K562 (cell line): ENCODE measurements around the gene SFXN5. TPM values are rescaled to one million over a fixed set of nuclear protein-coding genes. Genes with fewer than 3 reads are reported as not detected.

Source experiments
- ATAC-seq: fragments of 200-7000 bp; cut with Tn5 transposase; 3 replicates; pipeline ENCODE4 v1.9.1; 2020; ENCODE audit warnings: moderate library complexity
- BruUV-seq: library from RNA; stranded (reverse); fragments of 400-500 nt; replicated peaks from 2 replicates; lab custom pipeline; 2021; lab: Mats Ljungman, UMichigan
- CTCF ChIA-PET: fragments of 300-600 bp; formaldehyde crosslinking; extraction: SDS; loops from one replicate; lab custom pipeline; 2021; ENCODE audit warnings: low intra/inter-chr PET ratio; lab: Yijun Ruan, JAX
- POLR2A ChIA-PET: fragments of 300-600, 350-650 bp; sonication (Branson Sonifier 250); formaldehyde crosslinking; extraction: SDS; loops from one replicate; lab custom pipeline; 2021; ENCODE audit warnings: antibody characterized with exemption, inconsistent platforms; lab: Yijun Ruan, JAX
- DNase-seq, 4 experiments: peaks; one replicate each; pipeline versions ENCODE4 v3.0.0 to v3.0.0-alpha.2; 2011 to 2018; ENCODE audit warnings: low spot score in 3 of 4, mixed read lengths in 3 of 4; ENCODE audit errors: extremely low read depth in 1 of 4
- FAIRE-seq: peaks from 2 replicates; lab custom pipeline; 2011; peaks lifted over from hg19 to GRCh38; lab: Jason Lieb, UNC
- H2AFZ ChIP-seq: 2 replicates; pipeline ENCODE4 v1.6.0; 2011; ENCODE audit warnings: low read depth, low read length, control low read depth, inconsistent platforms
- H3K27ac ChIP-seq: fragments of 200-600 bp; 3 replicates; pipeline ENCODE4 v1.8.0; 2011; ENCODE audit warnings: low read depth, mild to moderate bottlenecking, control low read depth, inconsistent platforms, low read length, moderate library complexity, mixed read lengths; ENCODE audit errors: extremely low read depth
- H3K27me3 ChIP-seq, 2 experiments: fragments of 300-600 bp in 1 of 2; 2 replicates in 1 of 2; 3 replicates in 1 of 2; pipeline versions ENCODE4 v1.6.0 to v1.8.0; 2011; ENCODE audit warnings: inconsistent platforms in 2 of 2, low read length in 2 of 2, mild to moderate bottlenecking in 1 of 2, mixed read lengths in 1 of 2, moderate library complexity in 1 of 2; ENCODE audit not compliant: control insufficient read depth in 2 of 2, insufficient read depth in 2 of 2
- H3K36me3 ChIP-seq: fragments of 300-600 bp; 3 replicates; pipeline ENCODE4 v1.8.0; 2011; ENCODE audit warnings: mild to moderate bottlenecking, low read length, inconsistent platforms; ENCODE audit not compliant: control insufficient read depth, insufficient read depth
- H3K4me1 ChIP-seq, 2 experiments: fragments of 200-600 bp in 1 of 2; replicated peaks in 1 of 2; 2 replicates in 1 of 2; 3 replicates in 1 of 2; pipeline versions ENCODE4 v1.5.1 to v1.8.0; 2011; ENCODE audit warnings: inconsistent platforms in 2 of 2, low read length in 2 of 2, mild to moderate bottlenecking in 1 of 2, mixed read lengths in 1 of 2, moderate library complexity in 1 of 2; ENCODE audit not compliant: control insufficient read depth in 2 of 2, insufficient read depth in 2 of 2
- H3K4me2 ChIP-seq: 2 replicates; pipeline ENCODE4 v1.6.1; 2011; ENCODE audit warnings: low read length, control low read depth, inconsistent platforms, mixed read lengths; ENCODE audit not compliant: insufficient read depth
- H3K4me3 ChIP-seq: fragments of 200-600 bp; sonication (generic), shearing (Covaris generic); 2 replicates; pipeline ENCODE4 v1.5.1; 2016; ENCODE audit warnings: control low read depth, inconsistent platforms
- H3K79me2 ChIP-seq: fragments of 200-600 bp; 3 replicates; pipeline ENCODE4 v1.8.0; 2011; ENCODE audit warnings: low read length, inconsistent platforms; ENCODE audit not compliant: control insufficient read depth, insufficient read depth
- H3K9ac ChIP-seq, 2 experiments: 2 replicates each; pipeline versions ENCODE4 v1.6.0 to v1.6.1; 2011; ENCODE audit warnings: low read depth in 2 of 2, low read length in 2 of 2, control low read depth in 1 of 2, inconsistent platforms in 1 of 2, mild to moderate bottlenecking in 1 of 2, mixed read lengths in 1 of 2; ENCODE audit not compliant: insufficient read depth in 1 of 2
- H3K9me1 ChIP-seq: one replicate; pipeline ENCODE4 v1.6.0; 2011; ENCODE audit warnings: inconsistent platforms, mild to moderate bottlenecking, low read length, moderate library complexity; ENCODE audit not compliant: control insufficient read depth, insufficient read depth
- H3K9me3 ChIP-seq: replicated peaks from 2 replicates; pipeline ENCODE4 v1.5.1; 2011; ENCODE audit warnings: low read depth, low read length, inconsistent platforms; ENCODE audit not compliant: control insufficient read depth, insufficient read depth
- H4K20me1 ChIP-seq: replicated peaks from 2 replicates; pipeline ENCODE4 v1.6.1; 2011; ENCODE audit warnings: low read length, inconsistent platforms, mixed read lengths; ENCODE audit not compliant: control insufficient read depth, insufficient read depth
- DACH1 ChIP-seq: fragments of 450-650 bp; IDR thresholded peaks from 2 replicates; pipeline ENCODE4 v1.6.1; 2018; ENCODE audit not compliant: partially characterized antibody
- EGR1 ChIP-seq: fragments of 450-650 bp; conservative IDR thresholded peaks from 2 replicates; pipeline ENCODE4 v1.6.1; 2017; ENCODE audit warnings: mild to moderate bottlenecking
- MAFK ChIP-seq: IDR thresholded peaks from 2 replicates; pipeline ENCODE4 v1.6.1; 2011; ENCODE audit warnings: low read length, improper control_type of control experiment
- SAFB2 ChIP-seq: fragments of 200-400 bp; formaldehyde crosslinking; IDR thresholded peaks from 2 replicates; pipeline ENCODE4 v1.6.1; 2018; ENCODE audit warnings: borderline replicate concordance, low read length, low read depth, moderate library complexity; ENCODE audit not compliant: severe bottlenecking
- ZKSCAN3 ChIP-seq: fragments of 250-450 bp; sonication (Bioruptor Pico); IDR thresholded peaks from 2 replicates; pipeline ENCODE4 v1.4.0; 2020
- ZNF174 ChIP-seq: fragments of 250-450 bp; sonication (Bioruptor Pico); IDR thresholded peaks from 2 replicates; pipeline ENCODE4 v1.4.0; 2020; ENCODE audit warnings: mild to moderate bottlenecking
- ZNF696 ChIP-seq: fragments of 250-450 bp; sonication (Bioruptor Pico); conservative IDR thresholded peaks from 2 replicates; pipeline ENCODE4 v1.4.0; 2020; ENCODE audit warnings: mild to moderate bottlenecking, moderate library complexity
- WGBS: fragments of 100-300 bp; shearing (Covaris generic); methylation state at CpG from one replicate; pipeline ENCODE4 v1.1.6; 2016; ENCODE audit warnings: low coverage, mixed read lengths; ENCODE audit not compliant: insufficient coverage; ENCODE audit errors: missing lambda C conversion rate; 5-methylcytosine and 5-hydroxymethylcytosine counted together
- in situ Hi-C: fragments of 300-500 bp; cut with MboI; formaldehyde crosslinking; loops from 4 replicates; pipeline ENCODE4 v1.15.0; 2018; ENCODE audit warnings: inconsistent platforms, mixed read lengths
- intact Hi-C: fragments of 100-400 bp; cut with micrococcal nuclease; formaldehyde crosslinking; loops from 2 replicates; pipeline ENCODE4 v1.14.2; 2022
- polyA plus RNA-seq, 8 experiments: library from polyadenylated mRNA; depleted of rRNA in 4 of 8; stranded (reverse) in 5 of 8; unstranded in 3 of 8; fragments of >200 nt; fragmentation: Nextera tagmentation in 2 of 8; fragmentation: Illumina TruSeq in 1 of 8; extraction: Ambion mirVana in 2 of 8; extraction: Trizol in 1 of 8; gene quantifications; 2 replicates each; pipeline versions ENCODE4 v1.2.1 to v1.2.3, GENCODE V29; 2011 to 2014; ENCODE audit warnings: inconsistent platforms in 1 of 8, missing spikeins in 1 of 8
- total RNA-seq, 7 experiments: library from RNA; depleted of rRNA in 6 of 7; stranded (reverse); fragments of >200 nt in 6 of 7; fragmentation: Illumina TruSeq in 2 of 7; extraction: Trizol in 2 of 7; gene quantifications; 2 replicates each; pipeline versions ENCODE4 v1.2.1 to v1.2.3, GENCODE V29; 2011 to 2021; ENCODE audit warnings: low replicate concordance in 1 of 7
- TF ChIP-seq, protein P1 (sequence below): fragments of 450-650 bp; IDR thresholded peaks from 2 replicates; pipeline ENCODE4 v1.6.1; 2017; ENCODE audit warnings: antibody characterized with exemption

Gene SFXN5
- total and polyA plus RNA-seq, 9 of the 15 experiments (the other 6 are each of a cell fraction or from before 2014, with no cell fraction given), result 8.3 to 22.6 (median 16.0) TPM

DNA sequence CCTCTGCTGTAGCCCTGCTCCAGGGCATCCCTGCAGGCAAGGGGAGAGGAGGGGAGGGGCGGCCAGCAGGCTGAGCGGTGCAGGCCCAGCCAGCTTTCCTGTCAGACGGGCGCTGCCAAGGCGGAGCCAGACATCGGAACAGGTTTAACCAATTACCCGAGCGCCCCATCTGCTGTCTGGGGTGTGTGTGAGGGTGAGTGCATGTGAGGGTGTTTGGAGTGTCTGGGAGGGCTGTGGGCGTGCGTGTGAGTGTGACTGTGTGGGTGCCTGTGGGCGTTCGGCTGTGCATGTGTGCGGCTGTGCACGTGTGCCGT lies 134.2 kb downstream of the SFXN5 start:
- ATAC-seq (no peak), DNase-seq (no peak), FAIRE-seq (no peak)
- no peak overlapping the region for H3K27ac ChIP-seq
- peaks cover 0 to 7% of the 10 kb centered on the region in 2 experiments; a peak in 1 of 5 replicates for H3K4me1 ChIP-seq
- CTCF ChIA-PET, result no interaction called here
- H3K4me3 ChIP-seq, result no peak overlapping the region
- H3K9me1 ChIP-seq, result no peaks in the 10 kb centered on the region
- no peak overlapping the region for H3K4me2 ChIP-seq
- H3K27me3 ChIP-seq, result peaks cover 2 to 53% of the 10 kb centered on the region in 2 experiments; a peak in 3 of 5 replicates
- H3K9me3 ChIP-seq, result no peaks in the 10 kb centered on the region
- peaks cover 24% of the 10 kb centered on the region for H4K20me1 ChIP-seq
- POLR2A ChIA-PET, result interaction anchor here (0.6 to 1.3 kb wide), 3 partner anchors 11 to 240 kb away, joined by 3 read pairs; no protein-coding TSS in a partner anchor
- H3K36me3 ChIP-seq, result no peaks in the 10 kb centered on the region
- H2AFZ ChIP-seq, result no peak overlapping the region
- TF ChIP-seq ZKSCAN3 (CRISPR knock-in tag), result no peak
- no peak for TF ChIP-seq SAFB2
- no peak for TF ChIP-seq MAFK
- TF ChIP-seq, protein P1, sequence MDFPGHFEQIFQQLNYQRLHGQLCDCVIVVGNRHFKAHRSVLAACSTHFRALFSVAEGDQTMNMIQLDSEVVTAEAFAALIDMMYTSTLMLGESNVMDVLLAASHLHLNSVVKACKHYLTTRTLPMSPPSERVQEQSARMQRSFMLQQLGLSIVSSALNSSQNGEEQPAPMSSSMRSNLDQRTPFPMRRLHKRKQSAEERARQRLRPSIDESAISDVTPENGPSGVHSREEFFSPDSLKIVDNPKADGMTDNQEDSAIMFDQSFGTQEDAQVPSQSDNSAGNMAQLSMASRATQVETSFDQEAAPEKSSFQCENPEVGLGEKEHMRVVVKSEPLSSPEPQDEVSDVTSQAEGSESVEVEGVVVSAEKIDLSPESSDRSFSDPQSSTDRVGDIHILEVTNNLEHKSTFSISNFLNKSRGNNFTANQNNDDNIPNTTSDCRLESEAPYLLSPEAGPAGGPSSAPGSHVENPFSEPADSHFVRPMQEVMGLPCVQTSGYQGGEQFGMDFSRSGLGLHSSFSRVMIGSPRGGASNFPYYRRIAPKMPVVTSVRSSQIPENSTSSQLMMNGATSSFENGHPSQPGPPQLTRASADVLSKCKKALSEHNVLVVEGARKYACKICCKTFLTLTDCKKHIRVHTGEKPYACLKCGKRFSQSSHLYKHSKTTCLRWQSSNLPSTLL, result no peak
- no peak for TF ChIP-seq ZNF174
- TF ChIP-seq ZNF696 (CRISPR knock-in tag), result no peak
- no peak for TF ChIP-seq DACH1
- TF ChIP-seq EGR1, result 0 out of 2 replicates have a peak, but pooled peaks have one; percentile 9
- 31% methylated on average over 9 of the region's 15 CpGs for WGBS
- in situ Hi-C loops (loop anchor here (5.0 kb wide), 1 partner anchor 45 kb away; no protein-coding TSS in a partner anchor), intact Hi-C loops (no loop called here)
- BruUV-seq, result no TSS peak
- no peak overlapping the region for H3K9ac ChIP-seq
- no peaks in the 10 kb centered on the region for H3K79me2 ChIP-seq
